HG03469 (cell line): ENCODE results near the gene CNNM3.
"Not testable (repeated sequence)": the region's sequence is repeated elsewhere in the genome, so short reads cannot be mapped to it uniquely, and the experiment has no call there.

ENCODE experiments used
- ATAC-seq: cut with Tn5 transposase; IDR thresholded peaks from one replicate; pipeline ENCODE4 v1.9.1; 2021; ENCODE audit warnings: mild to moderate bottlenecking, moderate library complexity, moderate number of reproducible peaks; ENCODE audit not compliant: unreplicated experiment

The CNNM3 gene

GRCh38 chr2:96860065-96861029 lies 44.3 kb downstream of the CNNM3 start:
- no peak for ATAC-seq

- ATAC-seq: no peak
These were observed 45.0 kb downstream of the CNNM3 start for GRCh38 chr2:96861074-96861473.

GRCh38 chr2:96863056-96863455 lies 47.0 kb downstream of the CNNM3 start:
- ATAC-seq: not testable (repeated sequence)

- no peak for ATAC-seq
These were observed 47.7 kb downstream of the CNNM3 start for GRCh38 chr2:96863575-96864342.

- ATAC-seq: no peak
These were observed 48.4 kb downstream of the CNNM3 start for GRCh38 chr2:96864343-96865091.

DNA sequence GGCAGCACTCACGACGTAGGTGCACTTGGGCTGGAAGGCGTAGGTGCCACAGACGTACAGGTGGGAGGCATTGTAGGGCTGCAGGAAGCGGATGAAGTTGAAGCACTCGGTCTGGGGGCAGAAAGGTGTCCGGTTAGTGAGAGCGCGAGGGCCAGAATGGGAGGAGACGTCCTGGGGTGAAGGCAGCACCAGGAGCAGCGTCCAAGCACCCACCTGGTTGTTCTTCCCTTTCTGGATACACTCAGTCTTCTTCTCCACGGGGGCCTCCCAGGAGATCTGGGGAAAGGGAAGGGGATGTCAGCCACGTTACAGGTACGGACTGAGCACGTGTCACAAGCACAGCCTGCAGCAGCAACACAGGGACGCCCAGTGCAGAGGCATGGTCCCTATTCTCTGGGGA lies 49.6 kb downstream of the CNNM3 start:
- no peak for ATAC-seq

GRCh38 chr2:96866149-96866548 lies 50.1 kb downstream of the CNNM3 start:
- no peak for ATAC-seq

- no peak for ATAC-seq
These were observed 50.5 kb downstream of the CNNM3 start for GRCh38 chr2:96866586-96866985.

- no peak for ATAC-seq
These were observed 51.1 kb downstream of the CNNM3 start for GRCh38 chr2:96866986-96867755.

DNA sequence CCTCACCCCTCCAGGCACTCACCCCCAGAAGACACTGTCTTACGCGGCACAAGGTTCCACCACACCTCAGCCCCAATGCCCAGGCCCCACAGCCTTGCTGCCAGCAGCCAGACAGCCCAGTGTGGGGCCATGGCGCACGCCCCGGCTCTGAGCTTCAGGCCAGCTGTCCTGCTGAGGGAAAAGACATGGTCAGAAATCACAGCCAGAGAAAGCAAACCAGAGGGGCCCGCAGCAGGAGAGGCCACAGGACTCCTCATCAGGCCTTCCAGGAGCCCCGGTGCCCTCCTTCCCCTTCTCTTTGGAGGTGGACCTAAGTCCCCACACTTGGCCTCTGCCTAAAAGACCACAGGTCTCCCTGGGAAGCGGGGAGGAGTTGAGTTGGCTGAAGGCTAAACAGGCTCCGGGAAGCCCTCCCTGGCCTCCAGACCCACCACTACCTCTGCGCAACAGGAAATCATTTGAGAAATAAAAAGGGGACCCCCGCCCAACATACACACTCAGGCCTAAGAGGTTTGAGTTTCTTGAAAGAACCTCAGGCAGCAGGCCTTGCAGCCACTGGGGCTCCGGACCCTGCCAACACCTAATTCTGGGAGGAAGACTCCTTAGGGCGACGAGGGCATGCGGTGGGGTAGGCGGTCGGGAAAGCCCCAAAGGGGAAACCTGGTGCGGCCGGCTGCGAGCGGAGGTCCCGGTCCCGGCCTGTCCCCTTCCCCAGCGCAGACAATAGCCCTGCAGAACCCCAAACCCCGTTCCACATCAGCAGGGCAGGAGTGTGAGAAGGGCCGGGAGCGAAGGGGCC lies 51.9 kb downstream of the CNNM3 start:
- ATAC-seq: no peak

DNA sequence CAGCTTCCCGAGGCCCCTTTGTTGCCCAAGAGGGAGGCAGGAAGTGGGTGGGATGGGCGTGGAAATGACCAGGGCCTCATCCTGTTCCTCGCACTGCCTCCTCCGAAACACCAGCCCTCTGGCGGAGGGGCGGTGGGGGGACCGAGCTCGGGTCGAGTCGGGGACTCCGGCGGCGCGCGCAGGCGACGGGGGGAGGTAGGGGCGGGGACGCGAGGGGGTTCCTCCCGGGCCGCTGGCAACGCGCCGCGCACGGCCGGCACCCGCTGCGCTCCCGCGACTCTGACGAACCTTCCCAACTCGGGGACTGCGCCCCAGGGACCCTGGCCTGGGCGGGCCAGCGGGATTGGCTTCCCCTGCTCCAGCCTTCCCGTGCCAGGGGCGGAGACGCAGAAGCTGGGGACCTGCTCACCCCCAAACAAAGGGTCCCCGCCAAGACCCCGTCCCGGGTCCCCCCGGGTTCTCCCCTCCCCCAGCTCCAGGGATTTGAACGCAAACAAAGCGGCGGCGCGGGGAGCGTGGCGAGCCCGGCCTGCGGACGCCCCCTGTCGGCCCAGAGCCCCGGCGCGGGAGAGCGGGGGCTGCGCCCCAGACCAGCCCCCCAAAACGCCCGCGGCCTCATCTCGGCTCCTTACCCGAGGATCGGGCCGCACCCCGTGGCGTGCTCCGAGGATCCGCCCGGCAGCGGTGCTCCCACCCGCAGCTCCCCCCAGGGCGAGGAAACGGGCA lies 52.6 kb downstream of the CNNM3 start:
- no peak for ATAC-seq

DNA sequence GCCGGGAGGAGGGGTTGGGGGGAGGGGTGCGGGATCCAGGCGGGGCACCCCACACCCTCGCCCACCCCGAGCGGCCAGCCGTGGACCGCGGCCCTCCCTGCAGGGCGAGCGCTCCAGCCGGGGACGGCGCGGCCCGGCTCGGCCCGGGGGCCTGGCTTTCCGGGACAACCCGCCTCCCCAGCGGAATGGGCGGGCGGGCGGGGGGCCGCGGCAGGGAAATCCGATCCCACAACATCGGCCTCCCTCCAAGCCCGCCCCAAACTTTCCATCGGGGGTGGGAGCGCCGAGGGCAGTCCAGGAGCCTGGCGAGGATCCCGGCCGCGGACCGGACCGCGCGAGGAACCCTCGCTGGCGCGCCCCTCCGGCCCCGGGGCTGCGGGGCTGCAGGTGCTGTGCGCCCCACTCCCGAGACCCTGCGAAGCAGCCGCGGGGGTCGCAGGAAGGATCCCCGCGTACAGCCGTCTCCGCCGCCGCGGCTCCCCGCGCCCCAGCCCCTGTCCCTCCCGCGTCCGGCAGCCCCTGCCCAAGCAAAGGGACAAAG lies 53.3 kb downstream of the CNNM3 start:
- ATAC-seq: no peak

GRCh38 chr2:96869822-96870625 lies 54.0 kb downstream of the CNNM3 start, which contains the start of gene SEMA4C:
SEMA4C (minus strand) TSS chr2:96870080; CDS start chr2:96867886, 2,194 bp downstream.
- no peak for ATAC-seq

DNA sequence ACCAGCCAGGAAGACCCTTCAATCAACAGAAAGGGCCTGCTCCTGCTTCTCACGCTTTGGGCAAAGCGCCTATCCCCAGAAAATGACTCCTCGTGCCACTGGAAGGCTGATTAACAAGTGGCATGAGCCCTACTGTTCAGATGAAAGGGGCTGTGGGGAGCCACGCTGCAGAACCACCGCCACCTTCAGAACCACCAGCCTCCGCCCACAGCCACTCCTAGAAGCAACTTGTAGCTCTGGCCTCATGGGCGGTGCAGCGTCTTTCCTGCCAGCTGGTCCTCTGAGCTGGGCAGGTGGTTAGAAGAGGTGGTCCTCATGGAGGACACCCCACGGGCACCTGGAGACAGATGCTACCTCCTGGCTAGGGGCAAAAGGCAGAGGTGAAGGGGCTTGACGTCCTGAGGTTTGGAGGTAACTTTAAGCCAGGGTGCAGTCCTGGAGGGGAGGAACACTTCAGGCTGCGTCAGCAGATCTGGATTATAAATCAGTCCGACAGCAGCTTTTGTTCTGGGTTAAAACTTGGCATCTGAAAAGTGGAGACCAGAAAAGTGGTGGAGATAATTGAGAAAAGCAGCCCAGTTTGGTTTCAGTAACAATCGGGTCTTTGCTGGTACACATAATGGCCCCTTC lies 54.7 kb downstream of the CNNM3 start:
- no peak for ATAC-seq

- no peak for ATAC-seq
These were observed 56.7 kb downstream of the CNNM3 start for GRCh38 chr2:96872591-96873349.

DNA sequence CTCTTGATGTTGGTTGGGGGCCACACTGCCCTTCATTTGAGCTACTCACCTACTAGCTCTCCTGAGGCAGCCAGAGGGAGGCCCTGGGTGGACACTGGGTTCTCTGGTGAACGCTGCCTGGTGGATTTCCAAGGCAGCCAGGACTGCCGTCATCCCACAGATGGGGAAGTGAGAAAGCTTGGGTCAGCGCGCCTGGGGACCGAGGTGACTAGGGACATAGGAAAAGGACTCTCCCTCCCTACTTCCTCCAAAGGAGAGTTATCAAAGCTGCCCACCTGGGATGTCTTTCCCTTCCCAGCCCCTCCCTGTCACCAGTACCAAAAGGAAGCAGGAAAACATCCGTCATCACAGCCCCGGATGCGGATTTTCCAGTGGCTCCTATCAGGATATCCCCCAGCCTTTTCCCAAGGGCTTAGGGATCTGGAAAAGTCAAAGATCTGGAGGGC lies 57.6 kb downstream of the CNNM3 start:
- no peak for ATAC-seq
